ENCODE results near the gene FAAP20.

FAAP20 gene

DNA sequence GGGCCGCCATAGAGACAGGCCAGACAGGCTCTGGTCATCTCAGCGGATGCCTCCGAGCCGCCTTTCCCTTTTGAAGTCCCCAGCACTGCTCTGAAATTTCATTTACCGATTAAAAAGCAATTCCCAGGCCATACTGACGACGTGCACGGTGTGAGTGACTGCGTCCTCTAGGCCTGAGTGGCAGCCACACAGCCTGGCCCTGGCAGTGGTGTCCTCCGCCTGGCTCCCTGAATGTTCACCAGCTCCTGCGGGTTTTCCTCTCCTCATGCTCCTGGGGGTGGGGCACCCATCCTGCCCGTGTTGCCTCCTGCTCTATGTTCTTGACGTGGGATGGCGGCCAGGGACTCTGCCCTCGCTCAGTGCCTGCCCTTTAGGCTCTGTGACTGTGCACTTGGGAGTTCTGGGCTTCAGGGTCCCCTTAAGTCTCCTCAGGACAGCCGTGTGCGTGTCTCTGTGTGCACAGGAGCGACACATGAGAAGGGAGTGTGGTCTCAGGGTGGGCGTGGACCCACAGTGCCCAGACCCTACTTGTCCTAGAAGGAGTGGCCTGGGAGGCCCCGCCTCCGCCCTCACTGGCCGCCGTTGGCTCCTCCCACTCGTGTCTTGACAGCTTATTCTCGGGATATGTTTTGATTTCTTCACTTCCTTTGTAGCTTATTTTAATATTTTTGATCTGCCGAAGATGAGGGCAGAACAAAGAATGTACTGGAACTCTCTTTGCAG, 37.1 kb upstream of the FAAP20 start:
- TF ChIP-seq, protein P1, sequence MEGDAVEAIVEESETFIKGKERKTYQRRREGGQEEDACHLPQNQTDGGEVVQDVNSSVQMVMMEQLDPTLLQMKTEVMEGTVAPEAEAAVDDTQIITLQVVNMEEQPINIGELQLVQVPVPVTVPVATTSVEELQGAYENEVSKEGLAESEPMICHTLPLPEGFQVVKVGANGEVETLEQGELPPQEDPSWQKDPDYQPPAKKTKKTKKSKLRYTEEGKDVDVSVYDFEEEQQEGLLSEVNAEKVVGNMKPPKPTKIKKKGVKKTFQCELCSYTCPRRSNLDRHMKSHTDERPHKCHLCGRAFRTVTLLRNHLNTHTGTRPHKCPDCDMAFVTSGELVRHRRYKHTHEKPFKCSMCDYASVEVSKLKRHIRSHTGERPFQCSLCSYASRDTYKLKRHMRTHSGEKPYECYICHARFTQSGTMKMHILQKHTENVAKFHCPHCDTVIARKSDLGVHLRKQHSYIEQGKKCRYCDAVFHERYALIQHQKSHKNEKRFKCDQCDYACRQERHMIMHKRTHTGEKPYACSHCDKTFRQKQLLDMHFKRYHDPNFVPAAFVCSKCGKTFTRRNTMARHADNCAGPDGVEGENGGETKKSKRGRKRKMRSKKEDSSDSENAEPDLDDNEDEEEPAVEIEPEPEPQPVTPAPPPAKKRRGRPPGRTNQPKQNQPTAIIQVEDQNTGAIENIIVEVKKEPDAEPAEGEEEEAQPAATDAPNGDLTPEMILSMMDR (IDR thresholded peaks at IDR 0.05; ENCODE audit: low read depth, low read length): no peak
- no peaks in the 10 kb centered on the region for H3K27me3 ChIP-seq
- no peaks in the 10 kb centered on the region for H3K36me3 ChIP-seq
- no peaks in the 10 kb centered on the region for H3K9me3 ChIP-seq
- DNase-seq: peak; percentile 76
- H3K4me3 ChIP-seq (ENCODE audit: low read depth, low read length): peak overlapping the region; percentile 71
- no peaks in the 10 kb centered on the region; the same call in 1 of the 2 replicates for H3K4me1 ChIP-seq

DNA sequence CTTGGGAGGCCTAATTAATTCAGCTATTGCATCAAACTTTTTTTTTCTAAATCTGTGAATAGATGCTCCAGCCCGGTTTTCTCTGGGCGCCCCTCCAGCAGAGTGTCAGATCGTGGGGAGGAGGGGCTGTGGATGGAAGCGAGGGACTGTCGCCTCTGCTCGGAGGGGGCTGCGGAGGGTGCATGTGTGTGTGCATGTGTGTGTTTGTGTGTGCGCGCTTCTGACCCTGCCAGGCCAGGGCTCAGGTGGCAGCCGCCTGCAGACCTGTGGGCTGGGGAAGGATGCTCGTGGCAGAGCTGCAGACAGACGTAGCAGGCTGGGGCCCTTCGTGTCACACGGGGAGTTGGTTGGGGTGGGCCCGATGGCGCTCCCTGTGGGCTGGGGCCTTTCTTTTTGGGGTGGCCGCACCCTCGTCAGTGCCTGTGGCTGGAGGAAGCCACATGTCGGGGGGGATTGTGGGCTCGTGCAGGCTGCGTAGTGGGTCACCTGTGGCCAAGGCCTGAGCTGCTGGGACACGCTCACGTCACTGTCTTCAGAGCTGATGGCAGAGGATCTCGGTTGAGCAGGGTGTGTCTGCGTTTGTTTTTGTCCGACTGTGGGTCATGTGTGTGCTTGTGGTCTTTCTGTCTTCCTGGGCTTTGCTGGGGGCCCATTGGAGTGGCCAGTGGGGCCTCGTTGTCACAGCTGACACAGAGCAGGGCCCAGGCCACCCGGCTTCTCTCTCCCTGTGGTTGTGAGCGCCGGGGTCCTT, 36.4 kb upstream of the FAAP20 start:
- Histone ChIP-seq H3K27me3 (no peaks in the 10 kb centered on the region), H3K4me3 (ENCODE audit: low read depth, low read length) (peak overlapping the region; percentile 71), H3K9me3 (no peaks in the 10 kb centered on the region), H3K36me3 (no peaks in the 10 kb centered on the region), H3K4me1 (no peaks in the 10 kb centered on the region; the same call in 1 of the 2 replicates)
- no peak for DNase-seq
- TF ChIP-seq, protein P1 (IDR thresholded peaks at IDR 0.05; ENCODE audit: low read depth, low read length): no peak

DNA sequence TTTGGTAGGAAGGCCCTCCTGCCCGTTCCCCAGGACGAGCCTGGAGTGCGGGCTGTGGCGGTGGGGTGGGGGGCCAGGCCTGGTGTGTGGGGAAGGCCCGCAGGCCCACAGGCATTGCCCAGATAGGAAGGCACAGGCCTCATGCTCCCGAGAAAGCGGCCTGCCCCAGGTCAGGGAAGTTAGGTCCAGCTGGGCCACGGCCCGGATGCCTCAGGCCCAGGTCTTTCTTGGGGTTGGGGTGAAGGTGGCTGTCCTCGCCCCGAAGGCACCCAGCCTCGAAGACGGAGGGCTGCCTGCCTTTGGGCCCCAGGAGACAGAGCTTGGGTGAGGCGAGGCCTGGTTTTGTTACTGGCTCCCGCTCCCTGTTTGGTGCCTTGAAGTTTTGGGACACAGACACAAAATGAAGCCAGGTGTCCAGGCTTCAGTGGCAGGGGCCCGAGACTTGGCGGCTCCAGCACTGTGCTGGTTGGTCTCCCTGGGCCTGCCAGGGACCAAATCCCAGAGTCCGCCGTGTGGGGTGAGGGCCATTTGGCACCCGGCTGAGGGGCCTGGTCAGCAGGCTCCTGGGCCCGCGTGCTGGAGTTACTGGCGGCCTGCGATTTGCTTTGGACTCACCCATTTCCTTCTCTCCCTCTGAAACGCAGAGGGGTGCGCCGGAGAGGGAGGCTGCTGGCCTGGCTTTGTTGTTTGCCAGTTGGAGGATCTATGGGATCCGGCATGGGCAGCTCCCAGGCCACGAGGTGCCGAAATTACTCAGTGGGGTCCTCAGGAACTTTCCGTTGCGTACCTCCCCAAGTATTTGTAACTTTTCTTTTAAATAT, 35.5 kb upstream of the FAAP20 start:
- peak overlapping the region; percentile 71 for H3K4me3 ChIP-seq (ENCODE audit: low read depth, low read length)
- TF ChIP-seq, protein P1 (IDR thresholded peaks at IDR 0.05; ENCODE audit: low read depth, low read length): no peak
- no peaks in the 10 kb centered on the region for H3K9me3 ChIP-seq
- H3K36me3 ChIP-seq: no peaks in the 10 kb centered on the region
- no peaks in the 10 kb centered on the region for H3K27me3 ChIP-seq
- H3K4me1 ChIP-seq: no peaks in the 10 kb centered on the region; the same call in 1 of the 2 replicates
- DNase-seq: no peak

DNA sequence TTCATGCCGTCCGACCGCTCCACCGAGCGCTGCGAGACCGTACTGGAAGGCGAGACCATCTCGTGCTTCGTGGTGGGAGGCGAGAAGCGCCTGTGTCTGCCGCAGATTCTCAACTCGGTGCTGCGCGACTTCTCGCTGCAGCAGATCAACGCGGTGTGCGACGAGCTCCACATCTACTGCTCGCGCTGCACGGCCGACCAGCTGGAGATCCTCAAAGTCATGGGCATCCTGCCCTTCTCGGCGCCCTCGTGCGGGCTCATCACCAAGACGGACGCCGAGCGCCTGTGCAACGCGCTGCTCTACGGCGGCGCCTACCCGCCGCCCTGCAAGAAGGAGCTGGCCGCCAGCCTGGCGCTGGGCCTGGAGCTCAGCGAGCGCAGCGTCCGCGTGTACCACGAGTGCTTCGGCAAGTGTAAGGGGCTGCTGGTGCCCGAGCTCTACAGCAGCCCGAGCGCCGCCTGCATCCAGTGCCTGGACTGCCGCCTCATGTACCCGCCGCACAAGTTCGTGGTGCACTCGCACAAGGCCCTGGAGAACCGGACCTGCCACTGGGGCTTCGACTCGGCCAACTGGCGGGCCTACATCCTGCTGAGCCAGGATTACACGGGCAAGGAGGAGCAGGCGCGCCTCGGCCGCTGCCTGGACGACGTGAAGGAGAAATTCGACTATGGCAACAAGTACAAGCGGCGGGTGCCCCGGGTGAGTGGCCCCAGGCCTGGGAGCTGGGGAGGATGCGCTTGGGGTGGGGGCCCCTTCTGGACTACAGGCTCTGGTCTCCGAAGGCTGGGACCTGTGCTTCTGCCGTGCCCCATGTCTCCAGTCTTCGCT, 34.7 kb upstream of the FAAP20 start:
- Histone ChIP-seq H3K27me3 (no peaks in the 10 kb centered on the region), H3K9me3 (no peaks in the 10 kb centered on the region), H3K4me3 (ENCODE audit: low read depth, low read length) (peak overlapping the region; percentile 71), H3K36me3 (no peaks in the 10 kb centered on the region), H3K4me1 (no peaks in the 10 kb centered on the region; the same call in 1 of the 2 replicates)
- peak; percentile 55 for DNase-seq
- TF ChIP-seq, protein P1 (IDR thresholded peaks at IDR 0.05; ENCODE audit: low read depth, low read length): no peak

DNA sequence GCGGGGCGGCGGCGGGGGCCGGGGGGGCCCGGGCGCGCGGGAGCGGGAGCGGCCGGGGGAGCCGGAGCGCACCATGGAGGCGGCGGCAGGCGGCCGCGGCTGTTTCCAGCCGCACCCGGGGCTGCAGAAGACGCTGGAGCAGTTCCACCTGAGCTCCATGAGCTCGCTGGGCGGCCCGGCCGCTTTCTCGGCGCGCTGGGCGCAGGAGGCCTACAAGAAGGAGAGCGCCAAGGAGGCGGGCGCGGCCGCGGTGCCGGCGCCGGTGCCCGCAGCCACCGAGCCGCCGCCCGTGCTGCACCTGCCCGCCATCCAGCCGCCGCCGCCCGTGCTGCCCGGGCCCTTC, 34.1 kb upstream of the FAAP20 start:
- Histone ChIP-seq H3K9me3 (no peaks in the 10 kb centered on the region), H3K36me3 (no peaks in the 10 kb centered on the region), H3K27me3 (no peaks in the 10 kb centered on the region), H3K4me3 (ENCODE audit: low read depth, low read length) (peak overlapping the region; percentile 71), H3K4me1 (no peaks in the 10 kb centered on the region; the same call in 1 of the 2 replicates)
- DNase-seq: no peak
- TF ChIP-seq, protein P1 (IDR thresholded peaks at IDR 0.05; ENCODE audit: low read depth, low read length): no peak
